HK-2 (cell line): Measurements from ENCODE around the gene ZSCAN23.
"Not testable (repeated sequence)": the region's sequence is repeated elsewhere in the genome, so short reads cannot be mapped to it uniquely, and the experiment has no call there.

Source experiments
- DNase-seq: peaks from one replicate; pipeline ENCODE4 v3.0.0-alpha.2; 2018; ENCODE audit not compliant: unreplicated experiment

ZSCAN23 gene

DNA sequence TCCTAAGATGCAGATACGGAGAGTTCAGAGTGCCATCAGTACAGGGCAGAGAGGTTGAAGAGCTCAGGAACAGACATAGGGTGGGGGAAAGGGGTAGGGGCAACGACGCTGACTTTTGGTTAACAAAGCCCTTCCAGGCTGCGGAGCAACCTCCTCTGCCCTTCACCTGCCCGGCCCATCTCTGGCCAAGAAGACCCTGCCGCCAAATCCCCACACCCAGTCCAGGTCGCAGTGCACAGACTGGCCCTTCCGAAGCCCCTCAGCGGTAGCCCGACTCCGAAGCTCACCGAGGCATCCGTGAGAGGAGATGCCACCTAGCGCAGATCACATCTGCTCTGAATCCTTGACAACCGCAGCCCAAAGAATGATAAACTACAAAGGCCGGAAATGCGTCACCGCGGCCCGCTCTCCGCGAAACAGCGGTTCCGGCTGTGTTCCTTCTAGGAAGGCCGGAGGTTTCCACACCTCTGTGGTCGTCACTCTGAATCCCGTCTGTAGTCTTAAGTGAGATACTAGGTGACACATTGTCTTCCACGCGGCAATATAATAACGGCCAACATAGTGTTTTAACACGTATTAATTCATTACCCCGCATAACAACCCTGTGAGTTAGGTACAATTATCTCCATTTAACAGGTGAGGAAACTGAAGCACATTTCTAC is at the start of gene ZSCAN23:
ZSCAN23 (minus strand) TSS at position 380 of the 662 bp plus-strand sequence. CDS start 7,225 bp downstream, outside the sequence.
- peak; percentile 89 for DNase-seq

DNA sequence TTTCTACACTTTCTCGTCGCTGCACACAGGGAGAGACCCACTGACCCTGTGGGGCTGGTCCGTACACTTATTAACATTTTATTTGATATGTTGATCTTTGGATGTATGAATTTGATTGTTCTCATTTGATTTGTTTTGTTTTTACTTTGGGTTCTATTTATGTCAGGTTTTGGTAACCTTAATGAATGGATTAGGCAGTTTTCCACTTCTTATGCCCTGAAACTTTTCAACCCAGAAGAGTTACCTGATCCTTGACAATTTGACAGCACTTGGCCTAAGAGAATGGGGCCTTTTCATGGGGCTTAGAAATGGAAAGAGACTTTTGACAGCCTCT is 48.7 kb upstream of the ZSCAN23 start:
- no peak for DNase-seq

GRCh38 chr6:28490205-28490890 is 47.1 kb upstream of the ZSCAN23 start:
- DNase-seq = no peak

- DNase-seq = peak; percentile 80
These were observed 46.3 kb upstream of the ZSCAN23 start for GRCh38 chr6:28489366-28490204.

- peak; percentile 72 for DNase-seq
These were observed 45.6 kb upstream of the ZSCAN23 start for GRCh38 chr6:28488916-28489365.

DNA sequence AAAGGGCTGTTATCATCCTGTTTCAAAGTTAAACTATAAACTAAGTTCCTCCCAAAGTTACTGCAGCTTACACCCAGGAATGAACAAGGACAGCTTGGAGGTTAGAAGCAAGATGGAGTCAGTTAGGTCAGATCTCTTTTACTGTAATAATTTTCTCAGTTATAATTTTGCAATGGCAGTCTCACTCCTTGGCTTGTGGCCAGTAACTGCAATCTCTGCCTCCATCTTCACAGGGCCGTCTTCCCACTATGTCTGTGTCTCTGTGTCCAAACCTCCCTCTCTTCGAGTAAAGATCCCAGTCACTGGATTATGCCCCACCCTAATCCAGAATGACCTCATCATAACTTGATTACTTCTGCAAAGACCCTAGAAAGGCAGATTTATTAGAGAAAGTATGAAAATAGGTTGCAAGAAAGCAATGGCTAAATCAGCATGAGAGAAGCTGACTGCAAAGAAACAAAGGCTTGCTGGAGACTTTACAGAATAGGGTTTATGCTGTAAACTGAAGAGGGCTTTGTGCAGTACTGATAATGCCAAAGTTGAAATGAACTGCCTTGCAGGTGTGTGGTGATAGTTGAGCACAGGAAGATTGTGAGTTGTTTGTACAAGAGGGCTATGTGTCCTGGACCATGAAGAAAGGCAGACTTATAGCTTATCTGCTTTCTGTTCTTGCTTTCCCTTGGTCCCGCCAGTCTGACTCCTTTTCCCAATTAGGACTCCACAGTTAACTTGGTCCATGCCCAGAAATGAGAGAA is 43.9 kb upstream of the ZSCAN23 start:
- no peak for DNase-seq

DNA sequence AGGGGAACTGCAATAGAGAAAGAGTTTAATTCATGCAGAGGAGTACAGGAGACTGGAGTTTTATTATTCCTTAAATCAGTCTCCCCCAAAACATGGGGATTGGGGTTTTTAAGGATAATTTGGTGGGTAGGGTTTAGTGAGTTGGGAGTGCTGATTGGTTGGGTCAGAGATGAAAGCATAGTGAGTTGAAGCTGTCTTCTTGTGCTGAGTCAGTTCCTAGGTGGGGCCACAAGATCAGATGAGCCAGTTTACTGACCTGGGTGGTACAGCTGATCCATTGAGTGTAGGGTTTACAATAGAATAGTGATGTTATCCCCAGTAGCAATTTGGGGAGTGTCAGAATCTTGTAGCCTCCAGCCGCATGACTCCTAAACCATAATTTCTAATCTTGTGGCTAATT is 43.2 kb upstream of the ZSCAN23 start:
- no peak for DNase-seq

GRCh38 chr6:28485482-28485881 is 42.2 kb upstream of the ZSCAN23 start:
- no peak for DNase-seq

DNA sequence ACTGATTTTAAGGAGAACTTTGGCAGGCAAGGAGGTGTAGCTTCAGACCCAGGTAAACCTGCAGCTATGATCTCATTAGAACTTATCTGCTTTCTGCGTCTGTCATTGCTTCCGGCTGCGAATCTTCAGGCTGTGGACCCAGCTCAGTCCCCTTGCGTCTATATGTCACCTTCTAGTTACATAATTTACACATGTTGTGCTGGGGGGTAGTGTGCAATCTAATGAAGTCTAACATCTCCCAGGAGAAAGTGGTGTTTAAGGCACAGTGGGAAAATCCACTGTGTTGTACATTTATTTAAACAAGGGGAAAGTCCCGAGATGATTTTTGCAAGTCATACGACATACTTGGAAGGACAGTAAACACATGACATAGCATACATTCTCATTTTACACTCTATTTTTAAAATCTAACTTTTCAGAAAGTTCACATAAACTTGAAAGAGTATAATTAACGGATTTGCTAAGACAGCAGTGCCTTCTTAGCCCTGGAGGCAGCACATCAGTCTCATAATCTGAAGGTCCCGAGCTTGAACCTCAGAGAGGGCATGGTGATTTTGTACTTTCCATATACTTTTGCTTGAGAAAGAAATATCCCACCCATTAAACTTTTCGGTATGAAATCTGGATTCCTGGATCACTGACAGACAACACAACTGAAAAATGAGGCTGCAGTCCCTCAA is 37.1 kb upstream of the ZSCAN23 start:
- DNase-seq = no peak

DNA sequence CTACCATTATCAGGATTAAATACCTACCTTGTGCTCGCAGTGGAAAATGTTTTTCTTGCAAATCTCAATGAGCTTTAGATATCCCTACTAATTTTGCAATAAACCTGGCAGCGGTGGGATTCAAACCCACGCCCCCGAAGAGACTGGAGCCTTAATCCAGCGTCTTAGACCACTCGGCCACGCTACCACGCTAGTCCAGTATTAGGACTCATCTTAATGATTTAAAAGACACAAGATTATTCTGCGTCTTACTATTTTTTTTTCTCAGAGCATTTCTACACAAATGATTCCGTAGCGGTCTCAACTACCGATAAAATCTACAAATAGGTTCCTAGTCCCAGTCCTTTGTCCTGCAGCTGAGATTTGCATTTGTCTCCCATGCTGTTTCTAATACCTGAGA is 35.2 kb upstream of the ZSCAN23 start:
- no peak for DNase-seq

DNA sequence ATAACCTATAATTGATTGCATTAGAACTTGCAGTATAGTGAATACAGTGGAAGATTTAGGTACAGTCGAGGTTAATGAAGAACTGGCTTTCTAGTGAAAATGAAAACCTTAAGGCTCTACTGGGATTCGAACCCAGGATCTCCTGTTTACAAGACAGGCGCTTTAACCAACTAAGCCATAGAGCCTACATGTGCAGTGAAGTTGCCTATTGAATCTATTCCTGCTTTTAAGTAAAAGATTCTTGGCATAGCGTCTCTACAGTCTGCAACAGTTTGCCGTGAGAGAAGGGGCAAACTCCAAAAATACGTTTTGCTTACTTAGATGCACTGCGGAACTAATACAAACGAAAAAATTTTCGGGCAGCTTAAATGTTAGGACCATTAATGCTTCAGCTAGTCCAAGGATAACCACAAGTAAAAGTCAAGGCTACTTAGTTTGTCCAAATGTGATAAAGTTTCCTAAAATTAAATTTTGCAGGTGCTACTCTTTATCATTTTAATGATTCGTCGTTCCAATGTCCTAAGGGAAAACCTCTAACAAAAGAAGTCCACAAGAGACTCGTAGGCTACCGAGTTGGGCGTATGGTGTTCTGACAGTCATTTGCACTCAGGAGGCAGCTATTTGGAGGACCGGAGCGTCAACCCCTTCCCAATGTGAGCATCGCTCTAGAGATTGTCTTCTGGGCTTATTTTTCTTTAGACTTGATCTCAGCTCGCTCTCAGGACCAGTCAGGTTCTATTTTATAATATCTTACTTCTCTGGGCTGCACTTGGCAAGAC is 31.3 kb upstream of the ZSCAN23 start:
- DNase-seq = peak; percentile 54

DNA sequence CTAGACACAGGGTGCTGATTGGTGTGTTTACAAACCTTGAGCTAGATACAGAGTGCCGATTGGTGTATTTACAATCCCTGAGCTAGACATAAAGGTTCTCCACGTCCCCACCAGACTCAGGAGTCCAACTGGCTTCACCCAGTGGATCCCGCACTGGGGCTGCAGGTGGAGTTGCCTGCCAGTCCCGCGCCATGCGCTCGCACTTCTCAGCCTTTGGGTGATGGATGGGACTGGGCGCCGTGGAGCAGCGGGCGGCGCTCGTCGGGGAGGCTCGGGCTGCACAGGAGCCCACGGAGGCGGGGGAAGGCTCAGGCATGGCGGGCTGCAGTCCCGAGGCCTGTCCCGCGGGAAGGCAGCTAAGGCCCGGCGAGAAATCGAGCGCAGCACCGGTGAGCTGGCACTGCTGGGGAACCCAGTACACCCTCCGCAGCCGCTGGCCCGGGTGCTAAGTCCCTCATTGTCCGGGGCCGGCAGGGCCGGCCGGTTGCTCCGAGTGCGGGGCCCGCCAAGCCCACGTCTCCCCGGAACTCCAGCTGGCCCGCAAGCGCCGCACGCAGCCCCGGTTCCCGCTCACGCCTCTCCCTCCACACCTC is 26.0 kb upstream of the ZSCAN23 start:
- DNase-seq = not testable (repeated sequence)

DNA sequence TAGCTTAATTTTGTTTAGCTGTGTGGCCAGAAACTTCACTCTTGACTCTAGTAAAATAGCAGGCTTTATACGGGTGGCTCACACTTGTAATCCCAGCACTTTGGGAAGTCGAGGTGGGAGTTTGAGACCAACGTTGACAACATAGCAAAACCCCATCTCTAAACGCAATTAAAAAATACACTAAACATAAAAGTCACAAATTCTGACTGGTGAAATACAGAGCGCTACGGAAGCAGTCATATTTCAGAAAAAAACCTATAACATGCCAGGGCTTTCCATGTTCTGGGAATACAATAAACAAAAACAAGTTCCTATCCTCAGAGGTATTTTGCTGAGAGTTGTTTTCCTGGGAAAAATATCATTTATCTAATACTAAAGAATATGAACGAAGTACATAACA is 24.8 kb upstream of the ZSCAN23 start:
- no peak for DNase-seq

GRCh38 chr6:28462401-28462800 is 19.1 kb upstream of the ZSCAN23 start:
- no peak for DNase-seq

GRCh38 chr6:28458568-28458967 is 15.3 kb upstream of the ZSCAN23 start:
- DNase-seq = no peak

DNA sequence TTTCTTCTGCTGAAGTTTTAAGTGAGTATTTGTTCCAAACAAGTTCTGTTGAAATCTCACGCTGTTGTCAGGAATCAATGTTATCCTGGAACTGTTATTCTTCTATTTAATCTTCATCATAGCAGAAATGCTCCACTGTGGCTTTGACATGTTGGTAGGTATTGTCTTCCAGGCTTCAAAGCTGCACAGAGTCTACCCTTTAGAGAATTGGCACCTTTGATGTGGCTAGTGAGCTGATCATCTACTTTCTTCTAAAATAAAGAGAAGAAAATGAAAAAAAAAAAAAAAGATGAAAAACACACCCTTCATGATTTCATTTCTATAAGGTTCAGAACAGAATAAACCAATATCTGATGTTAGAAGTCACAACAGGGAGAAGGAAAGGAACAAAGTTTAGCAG is 5.8 kb upstream of the ZSCAN23 start:
- no peak for DNase-seq

GRCh38 chr6:28447512-28447906 is 4.2 kb upstream of the ZSCAN23 start:
- DNase-seq = not testable (repeated sequence)

- peak; percentile 14 for DNase-seq
These were observed 3.7 kb upstream of the ZSCAN23 start for GRCh38 chr6:28446818-28447511.

GRCh38 chr6:28444759-28445158 is 1.5 kb upstream of the ZSCAN23 start:
- DNase-seq = not testable (repeated sequence)

- no peak for DNase-seq
These were observed 705 bp downstream of the ZSCAN23 start for GRCh38 chr6:28442586-28442985.
